Glutamatergic neuron (in vitro differentiated cells): ENCODE results near the gene OAF. TPM values are rescaled to one million over a fixed set of nuclear protein-coding genes. Genes with fewer than 3 reads are reported as not detected.

ENCODE experiments used
- DNase-seq: peaks from one replicate; pipeline ENCODE4 v3.0.0; 2022
- H3K27ac Mint-ChIP-seq: one replicate; pipeline ENCODE4 v1.8.0; 2020; ENCODE audit warnings: mild to moderate bottlenecking, mixed read lengths, inconsistent platforms; ENCODE audit not compliant: unreplicated experiment
- H3K27me3 Mint-ChIP-seq: one replicate; pipeline ENCODE4 v1.8.0; 2020; ENCODE audit warnings: mild to moderate bottlenecking, moderate library complexity, mixed read lengths, inconsistent platforms; ENCODE audit not compliant: unreplicated experiment
- H3K36me3 Mint-ChIP-seq: one replicate; pipeline ENCODE4 v1.8.0; 2020; ENCODE audit warnings: mild to moderate bottlenecking, mixed read lengths, inconsistent platforms; ENCODE audit not compliant: unreplicated experiment
- H3K4me1 Mint-ChIP-seq: one replicate; pipeline ENCODE4 v1.8.0; 2020; ENCODE audit warnings: mild to moderate bottlenecking, low read depth, mixed read lengths, inconsistent platforms; ENCODE audit not compliant: unreplicated experiment
- H3K4me3 Mint-ChIP-seq: one replicate; pipeline ENCODE4 v1.8.0; 2020; ENCODE audit warnings: mild to moderate bottlenecking, mixed read lengths, inconsistent platforms; ENCODE audit not compliant: unreplicated experiment
- H3K9me3 Mint-ChIP-seq: one replicate; pipeline ENCODE4 v1.8.0; 2020; ENCODE audit warnings: mild to moderate bottlenecking, moderate library complexity, mixed read lengths, inconsistent platforms; ENCODE audit not compliant: unreplicated experiment
- CTCF ChIP-seq: fragments of 200-600 bp; sonication (generic); IDR thresholded peaks from one replicate; pipeline ENCODE4 v1.5.0; 2021; ENCODE audit not compliant: partially characterized antibody, unreplicated experiment
- total RNA-seq: library from RNA; stranded (reverse); fragmentation: NEBNext Ultra II Directional; extraction: Animal tissue kit (Norgen Biotek cat#: 25700); gene quantifications from one replicate; pipeline ENCODE4 v1.2.1, GENCODE V29; 2021; ENCODE audit not compliant: unreplicated experiment

The OAF gene
- total RNA-seq, 1 donor from 2014 or later, result not detected

- no peaks in the 10 kb centered on the region for H3K4me1 Mint-ChIP-seq
- peaks cover 19% of the 10 kb centered on the region for H3K27me3 Mint-ChIP-seq
- H3K36me3 Mint-ChIP-seq, result no peaks in the 10 kb centered on the region
- no peak overlapping the region for H3K27ac Mint-ChIP-seq
- H3K4me3 Mint-ChIP-seq, result no peak overlapping the region
- no peak for DNase-seq
- peaks cover 6% of the 10 kb centered on the region for H3K9me3 Mint-ChIP-seq
- no peak for TF ChIP-seq CTCF
Observed at GRCh38 chr11:120169981-120170698, 40.7 kb upstream of the OAF start.

GRCh38 chr11:120170741-120171261 is 40.0 kb upstream of the OAF start:
- Mint-ChIP-seq H3K27me3 (peaks cover 19% of the 10 kb centered on the region), H3K4me3 (no peak overlapping the region), H3K4me1 (no peaks in the 10 kb centered on the region), H3K27ac (no peak overlapping the region), H3K36me3 (no peaks in the 10 kb centered on the region), H3K9me3 (peaks cover 6% of the 10 kb centered on the region)
- no peak for DNase-seq
- TF ChIP-seq CTCF, result no peak

DNA sequence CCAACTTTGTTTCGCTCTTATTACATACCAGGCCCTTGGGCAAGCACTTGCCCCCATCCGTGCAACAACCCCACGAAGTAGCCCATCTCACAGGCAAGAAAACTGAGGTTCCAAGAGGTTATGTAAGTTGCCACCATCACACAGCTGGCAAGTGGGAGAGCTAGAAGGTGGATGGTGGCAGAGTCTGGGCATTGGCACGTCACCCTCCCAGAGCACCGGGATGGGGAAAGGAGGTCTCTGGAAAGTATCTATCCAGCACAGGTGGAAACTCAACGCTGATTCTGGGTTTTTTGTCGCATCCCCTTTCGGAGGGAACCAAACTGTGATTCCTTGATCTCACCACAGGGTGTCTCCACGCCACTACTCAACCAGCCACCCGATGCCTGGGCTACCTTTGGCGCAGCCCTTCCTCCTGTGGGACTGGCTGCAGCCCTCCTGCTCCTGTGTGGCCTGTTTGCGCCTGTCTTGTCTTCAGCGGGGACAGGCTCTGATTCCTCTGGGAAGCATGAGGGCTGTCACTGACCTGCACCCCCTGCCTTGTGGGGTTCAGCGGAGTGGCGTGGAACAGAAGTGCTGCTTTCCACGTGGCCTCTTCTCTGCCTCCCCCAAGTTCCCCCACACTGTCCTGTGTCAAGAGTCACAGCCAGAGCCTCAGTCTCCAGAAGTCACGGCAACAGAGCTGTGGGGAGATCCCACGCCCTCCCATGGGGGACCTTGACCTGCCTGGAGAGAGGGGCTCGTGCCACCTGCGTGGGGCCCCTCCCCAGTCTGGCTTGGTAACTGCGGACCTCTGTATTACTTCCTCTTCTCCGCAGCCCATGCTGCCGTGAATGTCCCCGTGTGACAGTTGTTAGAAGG is 38.5 kb upstream of the OAF start:
- TF ChIP-seq CTCF, result peak; percentile 82
- DNase-seq, result peak; percentile 77
- peaks cover 5% of the 10 kb centered on the region for H3K9me3 Mint-ChIP-seq
- H3K27me3 Mint-ChIP-seq, result peaks cover 22% of the 10 kb centered on the region
- H3K4me3 Mint-ChIP-seq, result no peak overlapping the region
- H3K4me1 Mint-ChIP-seq, result no peaks in the 10 kb centered on the region
- H3K36me3 Mint-ChIP-seq, result no peaks in the 10 kb centered on the region
- no peak overlapping the region for H3K27ac Mint-ChIP-seq

DNA sequence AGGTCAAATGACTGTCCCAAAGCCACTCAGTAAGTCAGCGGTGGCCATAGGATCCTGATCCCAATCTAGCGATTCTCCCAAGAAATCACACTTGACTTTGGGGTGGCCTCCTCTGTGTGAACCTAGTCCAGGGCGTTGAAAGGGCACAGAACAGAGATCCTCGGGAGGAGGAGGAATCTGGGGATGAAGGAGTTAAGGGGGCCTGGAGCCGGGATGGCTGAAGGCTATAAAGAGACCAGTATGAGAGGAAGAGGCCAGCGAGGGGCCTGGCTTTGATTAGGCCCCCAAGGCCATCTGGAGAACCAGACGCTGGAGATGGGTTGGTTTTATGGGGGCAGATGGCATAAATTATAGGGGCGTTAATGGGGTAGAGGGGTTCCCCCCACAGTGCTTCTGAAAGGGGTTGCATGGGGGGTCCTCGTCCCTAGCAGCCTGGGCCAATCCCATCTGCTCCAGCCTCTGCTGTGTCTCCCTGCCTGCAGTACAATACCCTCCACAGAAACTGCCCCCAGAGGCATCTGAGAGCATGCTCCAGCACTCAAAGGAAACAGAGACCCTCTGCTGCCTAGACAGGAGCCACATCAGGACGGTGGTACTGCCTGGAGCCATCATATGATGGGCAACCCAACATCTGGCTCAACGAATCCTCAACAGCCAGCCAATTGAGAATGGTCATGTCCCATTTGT is 37.7 kb upstream of the OAF start:
- Mint-ChIP-seq H3K27me3 (peaks cover 18% of the 10 kb centered on the region), H3K9me3 (peaks cover 4% of the 10 kb centered on the region), H3K27ac (no peak overlapping the region), H3K36me3 (no peaks in the 10 kb centered on the region), H3K4me3 (no peak overlapping the region), H3K4me1 (no peaks in the 10 kb centered on the region)
- no peak for DNase-seq
- no peak for TF ChIP-seq CTCF
